ENCODE data around the gene TRAPPC3L. TPM values are rescaled to one million over a fixed set of nuclear protein-coding genes. Genes with fewer than 3 reads are reported as not detected.

TRAPPC3L gene
- total RNA-seq, 2 experiments from 2014 or later = not detected

DNA sequence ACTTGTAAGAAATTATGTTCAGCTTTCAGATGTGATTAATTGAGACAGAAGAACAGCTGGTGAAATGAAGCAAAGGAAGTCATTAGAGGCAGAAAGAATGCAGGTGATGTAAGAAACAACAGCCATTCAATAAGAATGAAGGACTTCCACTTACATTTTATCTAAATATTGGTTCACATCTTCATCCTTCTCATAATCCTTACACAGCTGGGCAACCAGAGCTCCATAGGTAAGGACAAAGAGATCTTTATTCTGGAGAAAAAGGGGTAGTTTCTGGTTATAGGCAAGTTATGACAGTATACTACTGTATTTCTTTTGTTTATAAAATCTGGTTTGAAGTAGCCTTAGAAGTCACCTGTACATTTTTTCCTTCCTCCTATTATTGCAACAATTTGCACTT is 2.3 kb downstream of the TRAPPC3L start:
- ChIA-PET CTCF (interaction anchor here (0.8 kb wide), 1 partner anchor 18 kb away, joined by 3 read pairs; no protein-coding TSS in a partner anchor), POLR2A (no interaction called here)
- DNase-seq = no peak
- no peaks in the 10 kb centered on the region for H3K9me3 ChIP-seq (ENCODE audit: control insufficient read depth in 1 of 2, insufficient read depth in 1 of 2, low read length in 2 of 2)
- Mint-ChIP-seq H3K27me3 (peaks cover 50% of the 10 kb centered on the region), H3K27ac (no peak overlapping the region), H3K4me1 (ENCODE audit: low read depth) (no peaks in the 10 kb centered on the region), H3K36me3 (ENCODE audit: low read depth) (no peaks in the 10 kb centered on the region), H3K4me3 (no peak overlapping the region), H3K9me3 (no peaks in the 10 kb centered on the region)
- intact Hi-C loops (cut with DNase I, micrococcal nuclease) = no loop called here
- no peaks in the 10 kb centered on the region for H3K36me3 ChIP-seq (ENCODE audit: insufficient read depth, low read length)
- no peaks in the 10 kb centered on the region for H3K4me1 ChIP-seq (ENCODE audit: insufficient read depth, low read length)
- H3K4me3 ChIP-seq (ENCODE audit: low read length) = no peak overlapping the region
- H3K27me3 ChIP-seq (ENCODE audit: control insufficient read depth in 1 of 2, insufficient read depth in 2 of 2, low read length in 2 of 2) = peaks cover 0 to 5% of the 10 kb centered on the region in 2 experiments
- no peak for ATAC-seq (ENCODE audit: poor library complexity)
- TF ChIP-seq, protein P1, sequence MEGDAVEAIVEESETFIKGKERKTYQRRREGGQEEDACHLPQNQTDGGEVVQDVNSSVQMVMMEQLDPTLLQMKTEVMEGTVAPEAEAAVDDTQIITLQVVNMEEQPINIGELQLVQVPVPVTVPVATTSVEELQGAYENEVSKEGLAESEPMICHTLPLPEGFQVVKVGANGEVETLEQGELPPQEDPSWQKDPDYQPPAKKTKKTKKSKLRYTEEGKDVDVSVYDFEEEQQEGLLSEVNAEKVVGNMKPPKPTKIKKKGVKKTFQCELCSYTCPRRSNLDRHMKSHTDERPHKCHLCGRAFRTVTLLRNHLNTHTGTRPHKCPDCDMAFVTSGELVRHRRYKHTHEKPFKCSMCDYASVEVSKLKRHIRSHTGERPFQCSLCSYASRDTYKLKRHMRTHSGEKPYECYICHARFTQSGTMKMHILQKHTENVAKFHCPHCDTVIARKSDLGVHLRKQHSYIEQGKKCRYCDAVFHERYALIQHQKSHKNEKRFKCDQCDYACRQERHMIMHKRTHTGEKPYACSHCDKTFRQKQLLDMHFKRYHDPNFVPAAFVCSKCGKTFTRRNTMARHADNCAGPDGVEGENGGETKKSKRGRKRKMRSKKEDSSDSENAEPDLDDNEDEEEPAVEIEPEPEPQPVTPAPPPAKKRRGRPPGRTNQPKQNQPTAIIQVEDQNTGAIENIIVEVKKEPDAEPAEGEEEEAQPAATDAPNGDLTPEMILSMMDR (IDR thresholded peaks at IDR 0.05) = no peak
- no peak overlapping the region for H3K27ac ChIP-seq (ENCODE audit: low read depth in 1 of 2, low read length in 2 of 2)

- H3K27me3 Mint-ChIP-seq = peaks cover 46% of the 10 kb centered on the region
- intact Hi-C loops (cut with DNase I, micrococcal nuclease) = no loop called here
Measured at GRCh38 chr6:116542426-116542825, 3.1 kb downstream of the TRAPPC3L start.

DNA sequence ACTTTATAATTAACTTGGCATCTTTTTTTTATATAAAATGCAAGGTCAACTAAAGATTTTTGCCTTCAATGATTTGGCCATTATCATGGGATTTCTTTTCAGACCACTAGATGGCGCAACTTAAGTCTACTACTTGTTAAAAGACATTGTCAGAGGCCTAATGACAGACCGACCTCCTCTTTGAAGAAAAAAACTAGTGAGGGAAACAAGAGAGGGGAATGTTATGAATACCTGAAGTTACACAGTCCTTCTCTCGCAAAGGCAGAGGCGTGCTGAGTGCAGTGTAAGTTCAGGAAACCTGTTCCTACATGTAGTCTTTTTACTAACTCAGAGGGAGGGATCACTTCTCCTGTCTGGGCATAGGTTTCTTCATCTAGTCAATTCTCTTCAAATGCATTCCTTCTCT is 9.3 kb downstream of the TRAPPC3L start:
- Histone ChIP-seq H3K4me3 (ENCODE audit: low read length) (no peak overlapping the region), H3K27ac (ENCODE audit: low read depth in 1 of 2, low read length in 2 of 2) (no peak overlapping the region), H3K36me3 (ENCODE audit: insufficient read depth, low read length) (no peaks in the 10 kb centered on the region), H3K4me1 (ENCODE audit: insufficient read depth, low read length) (no peaks in the 10 kb centered on the region), H3K9me3 (ENCODE audit: control insufficient read depth in 1 of 2, insufficient read depth in 1 of 2, low read length in 2 of 2) (no peaks in the 10 kb centered on the region), H3K27me3 (ENCODE audit: control insufficient read depth in 1 of 2, insufficient read depth in 2 of 2, low read length in 2 of 2) (peaks cover 0 to 4% of the 10 kb centered on the region in 2 experiments)
- ChIA-PET CTCF (no interaction called here), POLR2A (interaction anchor here (0.9 kb wide), 1 partner anchor 35 kb away, joined by 3 read pairs; the partner anchor contains the start of gene RWDD1)
- Mint-ChIP-seq H3K4me3 (no peak overlapping the region), H3K27ac (no peak overlapping the region), H3K36me3 (ENCODE audit: low read depth) (no peaks in the 10 kb centered on the region), H3K4me1 (ENCODE audit: low read depth) (no peaks in the 10 kb centered on the region), H3K9me3 (no peaks in the 10 kb centered on the region), H3K27me3 (peaks cover 38% of the 10 kb centered on the region)
- TF ChIP-seq, protein P1 (IDR thresholded peaks at IDR 0.05) = peak; percentile 83
- intact Hi-C loops (cut with DNase I, micrococcal nuclease) = loop anchor here (1.0 to 10.0 kb wide), 3 partner anchors 109 to 309 kb away; no protein-coding TSS in a partner anchor
- peak; percentile 39 for ATAC-seq (ENCODE audit: poor library complexity)
- DNase-seq = peak in 5 of 14 experiments; percentile 5 to 75 (median 56)

More at GRCh38 chr6:116542426-116542825, 3.1 kb downstream of the TRAPPC3L start:
- peaks cover 0 to 5% of the 10 kb centered on the region in 2 experiments for H3K27me3 ChIP-seq (ENCODE audit: control insufficient read depth in 1 of 2, insufficient read depth in 2 of 2, low read length in 2 of 2)
- TF ChIP-seq, protein P1 (IDR thresholded peaks at IDR 0.05) = no peak
- no peaks in the 10 kb centered on the region for H3K4me1 ChIP-seq (ENCODE audit: insufficient read depth, low read length)
- no peak overlapping the region for H3K4me3 ChIP-seq (ENCODE audit: low read length)
- ATAC-seq (ENCODE audit: poor library complexity) = no peak
- H3K4me3 Mint-ChIP-seq = no peak overlapping the region
- ChIA-PET POLR2A (interaction anchor here (1.1 kb wide), 1 partner anchor 29 kb away, joined by 4 read pairs; the partner anchor contains the start of gene RWDD1), CTCF (interaction anchor here (0.8 to 0.9 kb wide), 2 partner anchors 18 to 19 kb away, joined by 3 read pairs; no protein-coding TSS in a partner anchor)
- H3K27ac ChIP-seq (ENCODE audit: low read depth in 1 of 2, low read length in 2 of 2) = no peak overlapping the region
- no peaks in the 10 kb centered on the region for H3K9me3 ChIP-seq (ENCODE audit: control insufficient read depth in 1 of 2, insufficient read depth in 1 of 2, low read length in 2 of 2)
- H3K36me3 Mint-ChIP-seq (ENCODE audit: low read depth) = no peaks in the 10 kb centered on the region
- no peak overlapping the region for H3K27ac Mint-ChIP-seq
- DNase-seq = no peak
- no peaks in the 10 kb centered on the region for H3K9me3 Mint-ChIP-seq
- no peaks in the 10 kb centered on the region for H3K4me1 Mint-ChIP-seq (ENCODE audit: low read depth)
- no peaks in the 10 kb centered on the region for H3K36me3 ChIP-seq (ENCODE audit: insufficient read depth, low read length)

Measured in CD4-positive, alpha-beta T cell (primary cell).